HG03342 (cell line): ENCODE data around the gene WNT10A.

Experiments
- ATAC-seq: cut with Tn5 transposase; IDR thresholded peaks from one replicate; pipeline ENCODE4 v1.9.1; 2021; ENCODE audit warnings: mild to moderate bottlenecking, moderate library complexity; ENCODE audit not compliant: unreplicated experiment

WNT10A gene

DNA sequence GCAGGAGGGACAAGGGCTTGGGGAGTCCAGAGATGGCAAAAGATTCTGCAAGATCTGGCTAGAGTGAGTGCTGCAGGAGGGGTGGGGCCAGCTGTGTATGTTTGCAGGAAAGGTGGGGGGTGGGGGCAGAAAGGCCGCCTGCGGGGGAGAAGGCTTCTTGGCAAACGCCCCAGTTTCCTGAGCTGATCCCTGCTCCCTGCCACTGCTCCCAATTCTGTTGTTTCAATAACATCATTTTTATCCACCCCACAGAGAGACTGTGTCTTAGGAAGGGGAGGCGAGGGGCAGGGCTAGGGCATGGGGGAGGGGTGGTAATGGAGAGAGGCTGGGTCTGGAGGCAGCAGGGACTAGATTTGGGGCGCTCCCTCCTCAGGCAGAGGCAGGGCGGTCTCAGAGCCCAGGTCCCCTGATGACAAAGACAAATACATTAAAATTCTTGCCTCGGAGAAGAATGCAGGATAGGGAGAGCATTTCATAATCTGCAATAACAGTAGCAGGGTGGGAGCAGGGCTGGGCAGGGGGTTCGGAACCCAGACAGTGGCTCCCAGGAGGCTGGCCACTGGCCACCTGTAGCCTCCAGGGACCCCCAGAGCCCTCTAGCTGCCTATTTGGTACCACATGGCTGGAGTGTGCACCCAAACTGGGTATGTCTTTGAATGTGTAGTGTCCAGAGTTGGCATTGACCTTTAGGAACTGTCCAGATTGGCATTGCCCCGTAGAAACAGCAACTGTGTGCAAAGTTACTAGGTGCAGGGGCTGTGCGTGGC lies 23.1 kb upstream of the WNT10A start:
- no peak for ATAC-seq

DNA sequence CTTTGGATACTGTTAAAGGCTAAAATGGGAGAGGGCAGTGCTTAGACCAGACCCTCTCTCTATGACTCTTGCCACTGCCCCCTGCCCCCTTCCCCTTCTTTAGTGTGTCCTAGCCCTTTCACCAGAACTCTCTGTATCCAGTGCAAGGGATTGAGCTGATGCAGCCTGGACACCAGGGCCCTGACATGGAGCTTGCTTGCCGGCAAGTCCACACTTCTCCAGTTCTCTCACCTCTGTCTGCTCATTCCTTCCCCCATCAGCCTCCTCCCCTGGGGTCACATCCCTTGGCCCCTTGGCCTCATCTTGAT lies 22.6 kb upstream of the WNT10A start:
- no peak for ATAC-seq

DNA sequence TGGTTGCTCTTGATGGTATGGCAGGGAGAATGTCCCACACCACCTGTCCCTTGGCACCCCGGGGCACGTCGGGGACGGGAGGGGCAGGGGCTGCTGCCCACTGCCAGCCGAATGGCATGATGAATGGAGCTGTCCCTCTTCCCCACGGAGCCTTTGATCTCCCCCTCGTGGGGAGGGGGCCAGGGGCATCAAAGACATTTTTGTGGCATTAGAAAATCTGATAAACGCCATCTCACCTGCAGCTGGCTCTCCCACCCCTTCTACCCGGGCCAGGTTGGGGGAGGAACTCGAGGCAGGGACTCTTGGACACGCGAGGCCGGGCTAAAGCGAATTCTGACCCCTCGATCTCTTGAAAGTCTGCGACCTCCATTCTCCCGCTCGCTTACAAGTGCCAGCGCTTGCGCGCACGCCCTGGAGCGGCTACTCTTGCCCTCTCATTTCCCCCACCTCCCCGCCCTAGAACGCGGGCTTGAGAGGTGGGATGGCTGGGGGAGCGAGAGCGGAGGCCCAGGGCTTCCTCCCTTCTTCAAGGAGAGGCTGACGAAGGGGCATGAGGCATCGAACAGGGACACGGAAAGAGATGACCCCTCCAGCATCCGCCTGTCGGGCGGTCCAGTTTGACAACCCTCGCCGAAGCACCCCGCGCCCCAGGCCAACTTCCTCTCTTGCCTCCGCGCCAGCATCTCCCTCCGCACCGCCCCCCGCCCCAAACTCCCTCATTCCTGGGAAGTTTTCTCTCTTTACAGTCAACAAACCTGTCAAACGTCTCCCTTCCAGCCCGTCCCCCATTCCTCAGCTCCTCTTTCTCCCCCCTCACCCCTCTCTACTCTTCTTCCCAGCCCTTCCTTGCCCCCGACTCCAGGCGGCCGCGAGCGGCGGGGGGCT lies 21.7 kb upstream of the WNT10A start:
- no peak for ATAC-seq

DNA sequence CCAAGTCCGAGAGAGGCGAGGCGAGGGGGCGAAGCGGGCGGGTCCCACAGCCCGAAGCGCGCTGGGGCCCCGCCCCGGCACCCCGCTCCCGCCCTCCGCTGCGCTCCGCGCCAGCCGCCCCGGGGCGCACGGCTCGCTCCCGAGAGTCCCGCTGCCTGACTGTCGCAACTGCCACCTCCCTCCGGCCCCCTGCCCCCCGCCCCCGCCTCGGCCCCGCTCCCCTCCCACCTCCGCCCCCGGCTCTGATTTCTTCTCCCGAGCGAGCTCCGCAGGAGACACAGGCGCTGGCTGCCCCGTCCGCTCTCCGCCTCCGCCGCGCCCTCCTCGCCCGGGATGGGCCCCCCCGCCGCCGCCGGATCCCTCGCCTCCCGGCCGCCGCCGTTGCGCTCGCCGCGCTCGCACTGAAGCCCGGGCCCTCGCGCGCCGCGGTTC lies 21.1 kb upstream of the WNT10A start, which contains the start of gene WNT6:
Gene WNT6, plus strand, starts transcription at position 250 of the 432 bp plus-strand sequence. CDS start 233 bp downstream, outside the sequence.
- ATAC-seq = no peak

DNA sequence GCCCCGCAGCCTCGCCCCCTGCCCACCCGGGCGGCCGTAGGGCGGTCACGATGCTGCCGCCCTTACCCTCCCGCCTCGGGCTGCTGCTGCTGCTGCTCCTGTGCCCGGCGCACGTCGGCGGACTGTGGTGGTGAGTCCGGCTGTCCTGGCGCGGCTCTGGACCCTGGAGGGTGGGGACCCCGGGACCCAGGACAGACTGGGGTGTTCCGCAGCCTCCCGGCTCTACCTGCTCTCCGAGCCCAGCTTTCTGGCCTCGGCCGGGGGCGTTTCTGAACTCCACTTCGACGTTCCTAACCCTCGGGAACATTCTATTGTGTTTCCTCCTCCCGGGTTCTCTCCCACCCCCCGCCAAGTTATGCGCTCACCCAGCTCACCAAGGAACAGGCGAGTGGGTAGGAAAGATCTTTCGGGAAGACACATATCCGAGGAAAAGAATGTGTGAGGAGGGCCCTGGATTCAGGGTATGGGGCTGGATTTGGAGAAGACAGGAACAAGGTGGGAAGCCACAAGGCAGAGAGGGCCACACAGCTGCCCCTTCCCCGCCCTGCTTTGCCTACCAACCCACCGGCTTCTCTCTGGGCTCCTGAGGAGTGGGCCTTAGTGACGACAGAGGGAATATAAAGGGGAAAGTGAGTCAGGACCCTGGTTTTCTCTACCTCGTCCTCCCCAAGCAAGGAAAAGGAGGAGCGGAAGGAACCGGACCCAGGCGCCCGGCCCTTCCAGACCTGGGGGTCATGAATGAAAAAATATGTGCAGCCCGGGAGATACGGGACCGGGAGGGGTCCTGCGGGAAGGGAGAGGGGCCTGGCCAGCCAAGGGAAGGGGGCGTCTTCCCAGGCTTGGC lies 20.4 kb upstream of the WNT10A start:
- ATAC-seq = no peak

DNA sequence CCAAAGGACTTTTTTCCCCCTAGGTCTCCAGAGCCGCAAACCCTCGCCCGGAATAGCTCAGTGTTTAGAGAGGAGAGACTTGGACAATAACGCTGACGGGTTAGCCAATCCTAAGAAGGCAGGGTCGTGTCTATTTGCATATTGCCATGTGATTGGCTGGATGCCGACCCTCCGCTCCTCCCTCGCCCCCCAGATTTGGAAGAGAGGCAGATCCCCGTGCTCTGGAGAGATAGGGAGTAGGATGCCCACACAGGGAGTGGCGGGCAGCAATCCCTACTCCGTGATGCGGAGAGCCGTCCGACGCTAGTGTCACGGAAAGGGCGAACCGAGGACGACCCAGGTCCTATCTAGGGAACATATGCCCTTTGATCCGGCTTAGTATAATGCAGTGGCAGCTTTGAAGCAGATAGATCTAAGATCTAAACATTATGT lies 19.7 kb upstream of the WNT10A start:
- no peak for ATAC-seq

DNA sequence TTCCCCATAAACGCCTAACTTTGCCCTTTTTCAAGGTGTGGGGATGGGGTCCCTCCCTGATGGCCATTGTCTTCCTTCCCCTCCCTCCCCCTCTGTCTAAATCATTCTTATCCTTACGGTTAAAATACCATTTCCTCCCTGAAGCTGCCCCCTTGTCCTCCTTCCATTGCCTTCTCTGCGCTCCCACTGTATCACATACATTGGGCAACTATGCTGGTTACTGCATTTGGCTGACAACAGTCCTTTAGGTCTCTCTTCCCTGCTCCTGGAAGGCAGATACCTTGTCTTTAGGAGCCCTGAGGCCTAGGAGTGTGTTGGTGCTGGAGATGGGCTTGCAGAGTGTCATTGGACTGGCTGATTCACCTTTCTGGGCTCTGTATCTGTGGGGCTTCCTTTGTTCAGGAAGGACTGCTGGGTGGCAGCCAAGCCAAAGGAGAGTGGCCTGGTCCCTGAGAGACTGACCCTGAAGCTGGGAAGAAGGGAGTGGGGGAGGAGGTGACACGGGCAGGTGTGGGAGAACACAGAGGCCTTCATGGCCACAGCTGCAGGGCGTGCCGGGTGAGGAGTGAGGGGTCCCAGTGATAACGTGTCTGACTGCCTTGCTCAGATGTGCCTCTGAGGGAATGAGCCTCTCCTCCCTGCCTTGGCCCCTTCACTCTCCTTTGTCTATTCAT lies 18.9 kb upstream of the WNT10A start:
- ATAC-seq = no peak

DNA sequence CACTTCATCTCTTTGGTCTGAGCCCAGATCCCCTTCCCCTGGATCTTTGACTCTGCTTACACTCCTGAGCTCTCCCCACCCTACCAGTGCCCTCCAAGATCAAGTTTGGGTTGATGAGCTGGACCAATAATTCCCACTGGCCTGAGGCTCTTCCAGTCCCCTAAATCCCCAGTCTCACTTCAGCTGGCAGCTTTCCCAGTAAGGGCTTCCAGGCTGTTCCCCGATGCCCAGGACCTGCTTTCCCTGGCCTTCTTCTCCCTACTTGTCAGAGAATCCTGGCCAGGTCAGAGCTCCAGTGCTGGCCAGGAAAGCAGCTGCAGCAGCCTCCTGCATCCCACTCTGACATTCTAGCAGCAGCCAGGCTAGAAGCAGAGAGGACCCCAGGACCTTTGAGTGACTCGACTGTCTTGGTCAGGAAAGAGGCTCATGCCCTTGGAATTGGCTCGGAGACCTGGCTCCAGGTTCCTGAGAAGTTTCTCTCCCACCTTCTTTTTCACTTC lies 17.6 kb upstream of the WNT10A start:
- ATAC-seq = no peak

DNA sequence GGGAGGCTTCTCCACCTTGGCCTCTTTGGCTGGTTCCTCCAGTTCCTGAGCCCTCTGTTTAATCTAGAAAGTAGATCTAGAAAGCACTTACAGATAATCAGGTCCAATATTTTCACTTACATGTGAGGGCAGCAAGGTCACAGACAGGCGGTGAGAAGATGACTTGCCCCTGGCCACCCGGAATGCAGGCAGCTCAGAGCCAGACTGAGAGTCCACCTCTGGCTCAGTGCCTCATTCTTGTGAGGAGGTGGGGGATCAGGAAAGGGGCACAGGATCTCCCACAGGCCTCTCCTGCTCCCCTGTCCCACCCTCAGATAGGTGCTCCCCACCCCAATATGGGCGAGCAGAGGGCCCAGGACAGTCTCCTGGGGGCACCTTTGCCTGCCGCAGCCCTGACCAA lies 15.3 kb upstream of the WNT10A start:
- no peak for ATAC-seq

DNA sequence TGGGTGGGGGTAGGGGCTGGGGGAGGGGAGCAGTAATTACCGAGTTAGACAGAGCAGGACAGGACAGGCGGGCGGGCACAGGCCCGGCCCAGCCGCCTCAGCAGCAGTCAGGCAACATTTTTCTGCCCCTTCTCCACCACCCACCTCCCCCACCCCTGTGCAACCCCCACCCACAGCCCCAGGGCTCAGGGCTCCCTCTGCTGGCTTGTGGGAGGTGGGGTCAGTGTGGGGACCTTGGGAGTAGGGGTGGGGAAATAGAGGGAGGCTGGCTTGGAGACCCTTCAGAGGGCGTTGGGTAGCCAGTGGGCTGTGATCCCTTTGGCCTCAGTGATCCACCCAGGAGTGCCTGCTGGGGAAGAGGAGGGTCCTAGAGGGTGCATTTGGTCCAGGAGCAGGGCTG lies 14.7 kb upstream of the WNT10A start:
- ATAC-seq = no peak

DNA sequence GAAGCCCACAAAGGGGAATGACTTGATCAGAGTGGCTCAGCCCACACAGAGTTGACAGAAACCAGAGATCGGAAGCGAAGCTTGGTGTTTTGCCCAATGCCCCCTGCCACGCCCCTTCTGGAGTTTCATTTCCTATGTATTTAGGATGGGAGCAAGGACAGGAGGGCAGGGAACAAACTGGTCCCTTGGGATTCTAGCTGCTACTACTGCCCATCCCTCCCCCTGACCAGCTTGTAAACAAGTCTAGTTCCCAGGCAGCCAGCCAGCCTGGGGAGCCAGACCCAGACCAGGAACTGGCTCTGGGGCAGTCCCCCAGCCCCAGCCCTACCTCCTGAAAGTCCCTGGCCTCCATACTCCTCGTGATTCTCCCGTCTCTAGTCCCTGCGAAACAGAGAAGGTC lies 12.8 kb upstream of the WNT10A start:
- no peak for ATAC-seq

DNA sequence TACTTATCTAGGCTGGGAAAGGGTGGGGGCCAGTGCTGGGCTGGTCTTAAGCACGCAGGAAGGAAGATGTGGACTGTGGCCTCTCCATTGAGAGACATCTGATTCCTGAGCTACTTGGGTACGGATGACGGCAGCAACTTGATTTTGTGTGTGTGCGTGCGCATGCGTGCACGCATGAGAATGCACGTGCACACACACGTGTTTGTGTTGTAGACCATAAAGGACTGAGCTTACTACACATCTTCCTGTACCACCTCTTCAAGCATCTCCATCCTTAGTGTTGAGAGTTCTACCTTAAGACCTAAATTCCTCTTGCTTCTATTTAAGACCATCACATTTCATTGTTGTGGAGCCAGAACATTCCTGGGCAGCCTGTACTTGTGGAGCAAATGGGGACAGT lies 11.6 kb upstream of the WNT10A start:
- no peak for ATAC-seq

DNA sequence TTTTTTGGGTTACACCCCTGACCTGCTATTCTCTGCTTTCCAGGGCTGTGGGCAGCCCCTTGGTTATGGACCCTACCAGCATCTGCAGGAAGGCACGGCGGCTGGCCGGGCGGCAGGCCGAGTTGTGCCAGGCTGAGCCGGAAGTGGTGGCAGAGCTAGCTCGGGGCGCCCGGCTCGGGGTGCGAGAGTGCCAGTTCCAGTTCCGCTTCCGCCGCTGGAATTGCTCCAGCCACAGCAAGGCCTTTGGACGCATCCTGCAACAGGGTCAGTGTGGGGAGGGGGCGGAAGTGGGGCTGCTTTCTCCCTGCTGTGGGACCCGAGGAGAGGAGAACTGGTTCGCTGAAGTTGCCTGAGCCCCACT lies 9.7 kb upstream of the WNT10A start:
- no peak for ATAC-seq

DNA sequence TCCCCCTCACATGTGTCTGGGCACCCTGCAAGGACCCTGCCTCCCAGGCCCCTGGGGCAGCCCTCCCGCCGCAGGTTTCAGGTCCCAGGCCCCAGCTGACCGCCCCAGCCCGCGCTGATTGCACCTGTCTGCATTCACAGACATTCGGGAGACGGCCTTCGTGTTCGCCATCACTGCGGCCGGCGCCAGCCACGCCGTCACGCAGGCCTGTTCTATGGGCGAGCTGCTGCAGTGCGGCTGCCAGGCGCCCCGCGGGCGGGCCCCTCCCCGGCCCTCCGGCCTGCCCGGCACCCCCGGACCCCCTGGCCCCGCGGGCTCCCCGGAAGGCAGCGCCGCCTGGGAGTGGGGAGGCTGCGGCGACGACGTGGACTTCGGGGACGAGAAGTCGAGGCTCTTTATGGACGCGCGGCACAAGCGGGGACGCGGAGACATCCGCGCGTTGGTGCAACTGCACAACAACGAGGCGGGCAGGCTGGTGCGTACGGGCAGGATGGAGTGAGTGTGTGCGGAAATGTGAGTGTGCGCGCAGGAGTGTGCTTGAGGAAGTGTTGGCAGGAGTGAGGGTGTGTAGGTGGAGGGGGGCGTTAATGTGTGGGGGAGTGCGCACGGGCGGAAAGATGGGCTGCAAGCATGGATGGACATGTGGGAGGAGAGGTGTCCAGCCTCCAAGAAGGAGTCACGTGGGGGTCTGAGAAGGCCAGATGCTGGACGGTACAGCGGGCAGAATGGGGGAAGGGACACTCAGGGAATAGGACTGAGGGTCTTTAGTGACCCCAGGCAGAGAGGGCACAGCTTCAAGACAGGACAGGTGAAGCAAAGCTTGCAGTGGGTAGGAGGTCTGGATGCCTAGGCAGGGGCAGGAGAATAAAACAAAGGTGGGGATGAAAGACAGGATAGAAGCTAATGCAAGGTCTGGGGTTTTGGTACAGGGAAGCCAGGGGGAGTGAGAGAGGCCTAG lies 9.0 kb upstream of the WNT10A start:
- no peak for ATAC-seq

DNA sequence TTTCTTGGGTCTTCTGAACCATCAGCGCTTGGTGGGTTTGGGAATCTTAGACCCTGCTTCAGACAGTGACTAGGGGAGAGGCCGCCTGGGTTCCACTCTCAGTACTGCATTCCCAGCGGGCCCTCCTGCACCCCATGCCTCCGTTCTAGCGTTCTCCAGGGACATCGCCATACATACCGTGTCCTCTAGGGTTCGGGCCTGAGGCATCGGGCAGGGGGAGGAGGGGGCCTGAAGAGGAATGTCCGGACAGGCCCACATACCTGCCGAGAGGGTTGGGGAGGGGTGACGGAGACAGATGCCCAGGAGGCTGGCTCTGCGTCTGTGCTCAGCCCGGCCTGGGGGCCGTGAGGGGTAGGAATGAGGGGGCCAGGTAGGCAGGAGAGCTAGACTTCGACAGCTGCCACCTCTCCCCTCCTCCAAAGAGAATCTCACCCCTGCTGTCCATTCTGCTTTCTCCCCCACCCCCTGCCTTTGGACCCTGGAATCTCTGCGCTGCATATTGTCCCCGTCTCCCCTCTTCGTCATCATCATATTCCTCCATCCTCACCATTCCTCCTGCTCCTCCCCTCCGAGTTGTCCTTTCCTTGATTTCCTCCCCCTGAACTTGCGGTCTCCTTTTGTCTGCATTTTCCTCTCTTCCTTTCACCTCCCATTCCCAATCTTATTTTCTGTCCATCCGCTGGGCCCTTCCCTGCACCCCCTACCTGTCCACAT lies 7.8 kb upstream of the WNT10A start:
- ATAC-seq = no peak

DNA sequence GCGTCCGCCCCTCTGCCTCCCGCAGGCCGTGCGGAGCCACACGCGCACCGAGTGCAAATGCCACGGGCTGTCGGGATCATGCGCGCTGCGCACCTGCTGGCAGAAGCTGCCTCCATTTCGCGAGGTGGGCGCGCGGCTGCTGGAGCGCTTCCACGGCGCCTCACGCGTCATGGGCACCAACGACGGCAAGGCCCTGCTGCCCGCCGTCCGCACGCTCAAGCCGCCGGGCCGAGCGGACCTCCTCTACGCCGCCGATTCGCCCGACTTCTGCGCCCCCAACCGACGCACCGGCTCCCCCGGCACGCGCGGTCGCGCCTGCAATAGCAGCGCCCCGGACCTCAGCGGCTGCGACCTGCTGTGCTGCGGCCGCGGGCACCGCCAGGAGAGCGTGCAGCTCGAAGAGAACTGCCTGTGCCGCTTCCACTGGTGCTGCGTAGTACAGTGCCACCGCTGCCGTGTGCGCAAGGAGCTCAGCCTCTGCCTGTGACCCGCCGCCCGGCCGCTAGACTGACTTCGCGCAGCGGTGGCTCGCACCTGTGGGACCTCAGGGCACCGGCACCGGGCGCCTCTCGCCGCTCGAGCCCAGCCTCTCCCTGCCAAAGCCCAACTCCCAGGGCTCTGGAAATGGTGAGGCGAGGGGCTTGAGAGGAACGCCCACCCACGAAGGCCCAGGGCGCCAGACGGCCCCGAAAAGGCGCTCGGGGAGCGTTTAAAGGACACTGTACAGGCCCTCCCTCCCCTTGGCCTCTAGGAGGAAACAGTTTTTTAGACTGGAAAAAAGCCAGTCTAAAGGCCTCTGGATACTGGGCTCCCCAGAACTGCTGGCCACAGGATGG lies 7.1 kb upstream of the WNT10A start:
- no peak for ATAC-seq

DNA sequence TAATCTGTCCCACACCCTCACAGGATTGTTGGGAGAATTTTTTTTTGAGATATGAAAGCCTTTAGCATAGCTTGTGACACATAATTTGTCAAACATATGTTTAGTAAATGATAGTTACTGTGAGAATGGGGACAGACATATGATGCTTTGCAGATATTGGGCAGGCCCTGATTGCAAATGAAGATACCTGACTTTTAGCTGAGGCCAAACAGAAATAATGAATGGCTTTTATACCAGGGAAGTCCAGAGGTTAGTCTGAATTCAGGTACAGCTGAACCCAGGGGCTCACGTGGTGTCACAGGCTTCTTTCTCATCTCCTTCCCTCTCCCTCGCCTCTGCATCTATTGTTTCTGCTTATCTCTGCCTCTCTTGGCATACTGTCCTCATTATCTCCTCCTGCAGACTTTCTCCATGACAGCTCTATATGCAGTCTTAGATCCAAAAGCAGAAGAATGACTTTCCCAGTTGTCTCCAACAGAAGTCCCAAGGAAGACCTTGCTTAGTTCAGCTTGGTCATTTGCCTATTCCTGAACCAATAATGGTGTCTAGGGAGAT lies 4.9 kb upstream of the WNT10A start:
- no peak for ATAC-seq
